GM18909 (cell line): ENCODE data around the gene OSBP.
A peak's percentile ranks its signal among the peaks of the same experiment; 100 is the strongest.
"Not testable (repeated sequence)": the region's sequence is repeated elsewhere in the genome, so short reads cannot be mapped to it uniquely, and the experiment has no call there.

Experiments
- ATAC-seq: cut with Tn5 transposase; IDR thresholded peaks from one replicate; pipeline ENCODE4 v1.9.1; 2021; ENCODE audit warnings: mild to moderate bottlenecking; ENCODE audit not compliant: unreplicated experiment, poor library complexity

Gene OSBP

DNA sequence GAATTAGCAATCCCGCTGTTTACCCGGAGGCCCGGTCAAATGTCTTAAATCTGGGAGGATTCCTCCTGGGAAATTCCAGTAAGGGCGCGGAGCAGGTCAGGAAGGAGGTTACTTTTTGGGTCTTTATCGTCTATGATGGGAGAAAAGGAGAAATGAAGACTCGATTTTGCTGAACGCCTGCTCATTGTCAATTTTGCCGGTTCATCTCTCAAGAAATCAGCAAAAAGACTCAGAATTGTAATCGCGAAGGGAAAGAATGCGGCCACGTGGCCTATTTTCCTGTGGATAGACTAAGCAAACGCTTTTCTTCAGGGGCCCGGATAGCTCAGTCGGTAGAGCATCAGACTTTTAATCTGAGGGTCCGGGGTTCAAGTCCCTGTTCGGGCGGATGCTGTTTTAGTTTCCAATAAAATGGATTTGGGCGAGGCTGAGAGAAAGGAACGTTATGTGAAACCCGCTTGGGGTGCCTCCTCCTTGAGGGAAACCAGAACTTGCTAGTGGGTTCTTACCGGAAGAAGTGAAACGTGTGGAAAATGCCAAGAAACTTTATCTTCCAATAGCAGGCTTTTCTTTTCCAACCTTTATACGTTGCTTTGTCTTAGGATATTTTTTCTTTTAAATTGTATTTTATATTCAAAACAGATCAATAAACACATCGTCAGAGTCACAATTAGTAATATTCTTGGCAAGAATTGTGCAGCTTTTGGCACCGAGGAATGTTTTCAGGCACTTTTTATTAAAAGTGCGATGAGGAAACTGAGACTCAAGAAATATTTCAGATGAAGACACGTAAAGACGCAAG lies 59.3 kb downstream of the OSBP start:
- ATAC-seq: peak; percentile 33

DNA sequence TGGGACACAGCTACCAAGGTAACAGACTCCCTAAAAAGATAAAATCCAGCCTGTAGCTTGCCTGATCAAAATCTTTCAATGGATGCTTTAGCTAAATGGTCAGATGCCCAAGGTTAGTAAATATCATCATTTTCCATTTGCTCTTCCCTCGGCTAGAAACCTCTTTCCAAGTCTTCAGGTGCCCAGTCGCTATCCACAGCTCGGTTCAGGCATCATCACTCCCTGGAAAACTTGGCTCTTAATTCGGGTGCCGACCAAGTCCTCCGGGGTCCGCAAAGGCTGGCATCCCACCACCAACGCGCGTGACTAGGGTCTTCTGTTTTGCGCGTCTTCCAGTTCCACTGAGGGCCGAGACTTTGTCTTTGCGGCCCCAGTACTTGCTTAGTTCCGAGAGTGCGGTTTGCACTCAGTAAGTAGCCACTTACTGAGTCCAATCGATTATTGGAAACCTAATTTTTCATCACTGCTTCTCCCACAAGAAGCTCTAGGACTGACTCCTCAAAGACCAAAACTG lies 59.9 kb downstream of the OSBP start:
- ATAC-seq: no peak

GRCh38 chr11:59553323-59553722 lies 62.3 kb downstream of the OSBP start:
- no peak for ATAC-seq

DNA sequence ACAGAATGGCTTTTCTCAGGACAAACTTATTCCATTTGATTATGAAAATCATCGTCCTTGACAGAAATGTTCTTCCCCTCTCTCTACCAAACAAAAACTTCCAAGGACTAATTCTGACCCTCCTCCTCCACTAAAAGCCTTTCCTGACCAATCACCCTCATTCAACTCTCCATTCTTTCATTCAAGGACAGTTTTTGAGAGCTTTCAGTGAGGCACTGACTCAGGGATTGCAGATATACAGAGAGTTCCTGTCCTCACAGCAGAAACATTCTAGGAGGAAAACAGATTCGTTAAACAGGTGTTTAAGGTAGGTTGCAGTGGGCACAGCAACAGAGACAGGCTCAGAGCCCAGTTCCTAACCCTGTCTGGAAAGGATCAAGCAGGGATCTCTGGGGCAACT lies 62.7 kb downstream of the OSBP start:
- ATAC-seq: no peak

GRCh38 chr11:59551659-59552521 lies 63.7 kb downstream of the OSBP start:
- ATAC-seq: no peak

GRCh38 chr11:59550842-59551658 lies 64.5 kb downstream of the OSBP start:
- ATAC-seq: peak; percentile 33

DNA sequence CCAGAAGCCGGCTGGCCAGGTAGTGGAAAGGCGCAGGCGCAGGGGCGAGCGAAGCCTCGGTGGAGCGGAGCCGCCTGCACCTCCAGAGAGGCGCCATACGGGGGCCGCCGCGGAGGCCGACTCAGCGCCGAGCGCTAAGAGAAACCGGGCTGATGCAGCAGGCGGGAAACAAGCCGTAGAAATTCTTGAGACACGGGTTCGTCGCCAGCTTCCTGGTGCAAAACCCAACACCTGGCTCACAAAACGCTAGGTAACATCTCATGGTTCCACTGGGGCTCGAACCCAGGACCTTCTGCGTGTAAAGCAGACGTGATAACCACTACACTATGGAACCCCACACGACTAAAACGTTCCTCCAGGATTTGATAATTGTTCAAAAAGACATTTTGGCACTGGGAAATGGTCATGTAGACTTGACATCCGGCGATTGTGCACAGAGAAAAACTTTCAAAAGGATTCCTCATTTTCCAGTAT lies 65.2 kb downstream of the OSBP start:
- ATAC-seq: peak; percentile 95

DNA sequence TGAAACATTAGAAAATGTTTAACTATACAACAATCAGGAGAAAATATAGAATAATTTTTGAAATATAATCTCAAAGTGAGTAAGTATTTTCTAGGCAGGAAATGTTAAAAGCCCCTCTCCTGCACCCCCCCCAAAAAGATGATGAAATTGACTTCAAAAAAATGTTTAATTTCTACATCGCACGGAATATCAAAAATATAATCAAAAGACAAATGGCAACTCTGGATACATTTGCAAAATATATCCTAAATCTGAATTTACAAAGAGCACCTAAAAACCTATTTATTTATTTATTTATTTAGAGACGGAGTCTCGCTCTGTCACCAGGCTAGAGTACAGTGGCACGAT lies 67.3 kb downstream of the OSBP start:
- no peak for ATAC-seq

DNA sequence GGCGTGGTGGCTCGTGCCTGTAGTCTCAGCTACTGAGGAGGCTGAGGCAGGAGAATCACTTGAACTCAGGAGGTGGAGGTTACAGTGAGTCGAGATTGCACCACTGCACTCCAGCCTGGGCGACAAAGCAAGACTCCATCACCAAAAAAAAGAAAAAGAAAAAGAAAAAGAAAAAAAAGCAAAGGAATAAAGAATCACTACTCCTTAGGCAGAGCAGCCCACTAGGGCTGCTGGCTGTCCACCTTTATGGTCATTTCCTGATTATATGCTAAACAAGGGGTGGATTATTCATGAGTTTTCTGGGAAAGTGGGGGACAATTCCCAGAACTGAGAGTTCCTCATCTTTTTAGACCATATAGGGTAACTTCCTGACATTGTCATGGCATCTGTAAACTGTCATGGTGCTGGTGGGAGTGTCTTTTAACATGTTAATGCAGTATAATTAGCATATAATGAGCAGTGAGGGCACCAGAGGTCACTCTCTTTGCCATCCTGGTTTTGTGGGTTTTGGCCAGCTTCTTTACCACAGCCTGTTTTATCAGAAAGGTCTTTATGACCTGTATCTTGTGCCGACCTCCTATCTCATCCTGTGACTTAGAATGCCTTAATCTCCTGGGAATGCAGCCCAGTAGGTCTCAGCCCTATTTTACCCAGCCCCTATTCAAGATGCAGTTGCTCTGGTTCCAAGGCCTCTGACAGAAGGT lies 67.8 kb downstream of the OSBP start:
- ATAC-seq: not testable (repeated sequence)

DNA sequence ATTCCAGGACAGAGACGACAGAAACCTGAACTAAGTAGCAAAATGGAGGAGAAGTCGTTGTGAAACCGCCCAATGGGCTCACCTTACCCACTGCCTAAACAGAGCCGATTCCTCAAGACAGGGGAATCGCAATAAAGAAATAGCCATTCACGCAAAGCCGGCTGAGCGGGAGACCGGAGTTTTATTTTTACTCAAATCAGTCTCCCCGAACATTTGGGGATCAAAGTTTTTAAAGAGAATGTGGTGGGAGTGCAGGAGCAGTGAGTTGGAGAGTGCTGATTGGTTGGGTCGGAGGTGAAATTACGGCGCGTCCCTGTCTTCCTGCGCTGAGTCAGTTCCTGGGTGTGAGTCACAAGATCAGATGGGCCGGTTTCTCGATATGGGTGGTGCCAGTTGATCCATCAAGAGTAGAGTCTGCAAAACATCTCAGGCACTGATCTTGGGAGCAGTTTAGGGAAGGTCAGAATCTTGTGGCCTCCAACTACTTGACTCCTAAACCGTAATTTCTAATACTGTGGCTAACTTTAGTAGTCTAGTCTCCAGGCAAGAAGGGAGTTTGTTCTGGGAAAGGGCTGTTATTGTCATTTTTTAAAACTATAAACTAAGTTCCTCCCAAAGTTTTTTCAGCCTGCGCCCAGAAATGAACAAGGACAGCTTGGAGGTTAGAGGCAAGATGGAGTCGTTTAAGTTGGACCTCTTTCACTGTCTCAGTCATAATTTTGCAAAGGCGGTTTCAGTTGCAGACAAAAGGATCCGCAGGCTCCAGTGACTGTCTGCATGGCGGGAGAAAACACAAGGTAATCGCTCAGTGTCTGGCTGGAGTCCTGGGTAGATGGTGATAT lies 70.2 kb downstream of the OSBP start:
- ATAC-seq: no peak

DNA sequence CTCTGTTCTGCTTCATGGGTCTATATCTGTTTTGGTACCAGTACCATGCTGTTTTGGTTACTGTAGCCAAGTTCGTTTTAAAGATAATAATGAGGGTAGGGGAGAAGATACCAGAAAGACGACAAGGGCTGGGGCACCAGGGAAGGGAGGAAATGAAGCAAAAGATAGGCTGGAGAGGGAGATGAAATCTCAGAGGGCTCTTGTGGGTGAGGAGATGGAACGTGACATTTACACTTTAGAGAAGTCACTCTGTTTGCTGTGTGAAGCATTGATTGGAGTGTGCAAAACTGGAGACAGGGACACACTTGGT lies 70.8 kb downstream of the OSBP start:
- ATAC-seq: no peak

DNA sequence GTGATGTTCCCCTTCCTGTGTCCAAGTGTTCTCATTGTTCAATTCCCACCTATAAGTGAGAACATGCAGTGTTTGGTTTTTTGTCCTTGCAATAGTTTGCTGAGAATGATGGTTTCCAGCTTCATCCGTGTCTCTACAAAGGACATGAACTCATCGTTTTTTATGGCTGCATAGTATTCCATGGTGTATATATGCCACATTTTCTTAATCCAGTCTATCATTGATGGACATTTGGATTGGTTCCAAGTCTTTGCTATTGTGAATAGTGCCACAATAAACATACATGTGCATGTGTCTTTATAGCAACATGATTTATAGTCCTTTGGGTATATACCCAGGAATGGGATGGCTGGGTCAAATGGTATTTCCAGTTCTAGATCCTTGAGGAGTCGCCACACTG lies 71.9 kb downstream of the OSBP start:
- ATAC-seq: not testable (repeated sequence)

DNA sequence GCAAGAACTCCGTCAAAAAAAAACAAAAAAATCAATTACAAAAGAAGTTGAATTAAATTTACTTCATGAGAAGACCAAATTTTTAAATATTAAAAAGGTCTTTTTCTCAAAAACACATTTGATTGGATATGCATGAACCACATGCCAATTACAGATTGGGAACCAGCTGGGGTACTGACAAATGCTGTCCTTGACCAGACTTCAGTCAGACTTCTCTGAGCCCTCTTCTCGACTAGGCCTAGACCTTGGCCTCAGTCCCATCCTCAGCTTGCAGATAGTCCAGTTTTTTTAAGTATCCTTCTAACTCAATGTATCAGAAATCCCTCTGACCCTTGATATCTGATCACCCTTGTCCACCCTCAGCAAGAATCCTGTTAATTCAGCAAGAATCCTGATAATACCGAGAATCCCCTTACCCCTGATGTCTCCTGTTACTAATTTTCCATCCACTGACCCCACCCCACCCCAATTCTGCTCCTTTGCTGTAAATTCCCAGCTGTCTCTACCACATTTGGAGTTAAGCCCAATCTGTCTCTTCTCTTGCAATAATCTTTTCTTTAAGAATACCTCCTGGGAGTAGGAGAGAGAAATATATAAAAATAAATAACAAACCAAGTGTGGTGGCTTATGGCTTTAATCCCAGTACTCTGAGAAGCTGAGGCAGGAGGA lies 73.3 kb downstream of the OSBP start:
- no peak for ATAC-seq

DNA sequence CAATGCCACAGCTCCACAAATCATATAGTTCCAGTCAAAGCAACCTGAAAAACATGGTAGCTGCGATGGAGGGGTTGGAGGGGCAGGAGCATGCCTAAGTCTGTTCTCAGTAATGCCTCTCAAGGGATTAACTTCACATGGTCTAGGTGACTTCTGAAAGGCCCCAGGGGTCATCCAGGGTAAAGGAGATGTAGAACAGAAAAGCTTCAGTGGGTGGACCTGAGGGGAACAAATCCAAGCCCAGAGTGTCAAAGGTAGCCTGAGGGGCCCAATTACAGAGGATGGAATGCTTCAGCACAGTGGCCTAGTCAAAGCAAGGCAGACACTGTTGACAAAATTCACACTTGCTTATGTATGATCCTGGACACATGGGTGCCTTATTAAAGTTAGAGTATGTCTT lies 80.9 kb downstream of the OSBP start:
- no peak for ATAC-seq

DNA sequence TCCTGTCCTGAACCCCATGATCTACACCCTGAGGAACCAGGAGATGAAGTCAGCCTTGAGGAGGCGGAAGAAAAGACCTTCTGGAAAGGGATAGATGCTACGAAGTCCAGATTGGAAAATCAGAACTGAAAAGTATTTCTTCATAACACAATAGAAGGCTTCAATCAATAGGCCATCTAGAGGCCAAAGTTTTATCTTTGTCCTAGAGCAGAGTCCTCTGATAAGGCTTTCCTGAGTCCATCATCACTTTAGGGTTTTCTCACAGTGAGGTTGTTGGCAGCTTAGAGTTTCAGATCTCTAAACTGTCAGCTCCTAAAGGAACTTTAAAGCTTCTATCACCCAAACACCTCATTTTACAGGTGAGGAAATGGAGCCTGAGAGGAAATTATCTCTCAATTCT lies 83.0 kb downstream of the OSBP start:
- no peak for ATAC-seq

DNA sequence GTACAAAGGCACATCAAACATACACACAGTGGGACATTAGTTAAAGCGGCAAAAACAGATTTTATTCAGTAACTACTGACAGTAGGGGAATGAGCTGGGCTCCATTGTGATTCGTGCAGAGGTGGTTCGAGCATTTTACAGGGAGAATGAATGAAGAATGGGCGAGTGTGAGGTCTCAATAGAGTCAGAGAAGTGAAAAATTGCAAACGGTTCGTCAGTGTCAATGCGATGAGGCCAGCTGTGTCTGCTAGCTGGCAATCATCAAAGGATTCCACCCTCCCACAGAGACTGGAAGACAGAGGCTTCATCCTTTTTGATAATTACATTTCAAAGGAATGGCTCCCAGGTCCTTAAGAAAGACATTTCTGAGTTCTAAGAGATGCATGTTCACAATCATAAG lies 86.9 kb downstream of the OSBP start:
- no peak for ATAC-seq
